Left lung (tissue), 10 donors: ENCODE measurements around the gene COL21A1. TPM values are rescaled to one million over a fixed set of nuclear protein-coding genes. Genes with fewer than 3 reads are reported as not detected.

Experiments
- ATAC-seq: fragments of 200-7000 bp; cut with Tn5 transposase; one replicate; pipeline ENCODE4 v1.9.1; 2020; ENCODE audit warnings: moderate library complexity
- DNase-seq, 4 donors: peaks; one replicate each; pipeline ENCODE4 v3.0.0-alpha.2; 2013 to 2020
- H3K27ac ChIP-seq, 2 donors: fragments of 200-600 bp; sonication (generic) in 1 of 2; one replicate each; pipeline versions ENCODE4 v1.5.0 to v1.8.0; 2020 to 2021
- H3K27me3 ChIP-seq, 2 donors: fragments of 200-600 bp; sonication (generic) in 1 of 2; one replicate each; pipeline versions ENCODE4 v1.5.0 to v1.8.0; 2020 to 2021
- H3K36me3 ChIP-seq, 2 donors: fragments of 200-600 bp; sonication (generic) in 1 of 2; one replicate each; pipeline versions ENCODE4 v1.5.0 to v1.8.0; 2020 to 2021
- H3K4me1 ChIP-seq, 2 donors: fragments of 200-600 bp; one replicate each; pipeline ENCODE4 v1.8.0; 2021
- H3K4me3 ChIP-seq, 2 donors: fragments of 200-600 bp; sonication (generic) in 1 of 2; one replicate each; pipeline versions ENCODE4 v1.5.0 to v1.8.0; 2020 to 2021; ENCODE audit warnings: mild to moderate bottlenecking in 1 of 2
- H3K9me3 ChIP-seq, 2 donors: fragments of 200-600 bp; sonication (generic) in 1 of 2; one replicate each; pipeline versions ENCODE4 v1.5.0 to v1.8.0; 2020 to 2021
- CTCF ChIP-seq, 2 donors: fragments of 200-600 bp; sonication (generic) in 1 of 2; IDR thresholded peaks; one replicate each; pipeline versions ENCODE4 v1.5.0 to v1.8.0; 2021; ENCODE audit warnings: antibody characterized with exemption in 2 of 2
- intact Hi-C, 2 donors: fragments of 100-400 bp; cut with DNase I; formaldehyde crosslinking; loops; one replicate each; pipeline versions ENCODE4 v1.11.2 to v1.14.2; 2022
- polyA plus RNA-seq, 6 donors: library from polyadenylated mRNA; unstranded; fragments of 120-200 nt; gene quantifications; one replicate each; pipeline ENCODE4 v1.2.1, GENCODE V29; 2013; ENCODE audit not compliant: insufficient read length in 6 of 6
- total RNA-seq, 2 donors: library from RNA; stranded (reverse); fragmentation: NEBNext Ultra II Directional; extraction: Animal tissue kit (Norgen Biotek cat#: 25700); gene quantifications; one replicate each; pipeline ENCODE4 v1.2.1, GENCODE V29; 2021
- donor health status: DM: no; HTN: yes; CAD: no.
- donor health status: DM: no; HTN: no; CAD: no.

COL21A1 gene
- total and polyA plus RNA-seq, 8 donors, result 6.6 to 190 (median 151) TPM

- no peak for TF ChIP-seq CTCF (IDR thresholded peaks at IDR 0.05)
- H3K27me3 ChIP-seq, result no peaks in the 10 kb centered on the region
- no peak for ATAC-seq
- no peak overlapping the region for H3K27ac ChIP-seq
- no peak for DNase-seq
- H3K4me1 ChIP-seq, result no peaks in the 10 kb centered on the region
- intact Hi-C loops, result no loop called here
- no peaks in the 10 kb centered on the region for H3K36me3 ChIP-seq
- H3K4me3 ChIP-seq, result no peak overlapping the region
- peaks cover 0 to 9% of the 10 kb centered on the region in 2 donors for H3K9me3 ChIP-seq
Measured at GRCh38 chr6:56158571-56158970, 88.8 kb downstream of the COL21A1 start.

GRCh38 chr6:56156643-56157042, 90.7 kb downstream of the COL21A1 start:
- intact Hi-C loops, result no loop called here
- H3K4me3 ChIP-seq, result no peak overlapping the region
- ATAC-seq, result no peak
- TF ChIP-seq CTCF (IDR thresholded peaks at IDR 0.05), result no peak
- H3K27ac ChIP-seq, result no peak overlapping the region
- no peak for DNase-seq
- H3K4me1 ChIP-seq, result no peaks in the 10 kb centered on the region
- peaks cover 0 to 17% of the 10 kb centered on the region in 2 donors for H3K9me3 ChIP-seq
- no peaks in the 10 kb centered on the region for H3K36me3 ChIP-seq
- H3K27me3 ChIP-seq, result no peaks in the 10 kb centered on the region

- Histone ChIP-seq H3K4me3 (no peak overlapping the region), H3K27me3 (no peaks in the 10 kb centered on the region), H3K36me3 (no peaks in the 10 kb centered on the region), H3K9me3 (peaks cover 0 to 17% of the 10 kb centered on the region in 2 donors), H3K27ac (no peak overlapping the region), H3K4me1 (no peaks in the 10 kb centered on the region)
- intact Hi-C loops, result no loop called here
- ATAC-seq, result no peak
- DNase-seq, result no peak
- TF ChIP-seq CTCF (IDR thresholded peaks at IDR 0.05), result no peak
Measured at GRCh38 chr6:56155634-56156141, 91.7 kb downstream of the COL21A1 start.

- no peak for TF ChIP-seq CTCF (IDR thresholded peaks at IDR 0.05)
- Histone ChIP-seq H3K36me3 (no peaks in the 10 kb centered on the region), H3K4me1 (no peaks in the 10 kb centered on the region), H3K27me3 (no peaks in the 10 kb centered on the region), H3K27ac (no peak overlapping the region), H3K9me3 (peaks cover 0 to 17% of the 10 kb centered on the region in 2 donors), H3K4me3 (no peak overlapping the region)
- DNase-seq (no peak), ATAC-seq (no peak)
- intact Hi-C loops, result no loop called here
Measured at GRCh38 chr6:56154076-56154475, 93.3 kb downstream of the COL21A1 start.

- Histone ChIP-seq H3K27ac (no peak overlapping the region), H3K4me1 (no peaks in the 10 kb centered on the region), H3K9me3 (peaks cover 0 to 17% of the 10 kb centered on the region in 2 donors), H3K4me3 (no peak overlapping the region), H3K27me3 (no peaks in the 10 kb centered on the region), H3K36me3 (no peaks in the 10 kb centered on the region)
- DNase-seq (no peak), ATAC-seq (no peak)
- intact Hi-C loops, result no loop called here
- TF ChIP-seq CTCF (IDR thresholded peaks at IDR 0.05), result no peak
Measured at GRCh38 chr6:56152611-56153010, 94.8 kb downstream of the COL21A1 start.
